ENCODE results near the gene KCNRG. TPM values are rescaled to one million over a fixed set of nuclear protein-coding genes. Genes with fewer than 3 reads are reported as not detected.

The KCNRG gene
- polyA plus RNA-seq, 1 donor (not counting 4 experiments of a cell fraction or from before 2014, with no cell fraction given), result 0.90 TPM

GRCh38 chr13:49980266-49980665, 35.0 kb upstream of the KCNRG start:
- H3K4me1 ChIP-seq (ENCODE audit: control insufficient read depth, extremely low read depth, insufficient read depth, low read length), result peaks cover 3% of the 10 kb centered on the region
- no peaks in the 10 kb centered on the region for H4K20me1 ChIP-seq (ENCODE audit: control insufficient read depth, extremely low read depth, insufficient read depth, low read length)
- H3K9me1 ChIP-seq (ENCODE audit: control insufficient read depth, extremely low read depth, insufficient read depth, low read length), result no peaks in the 10 kb centered on the region
- DNase-seq (ENCODE audit: low read depth, low spot score) (no peak), FAIRE-seq (no peak)
- dilution Hi-C loops (cut with MboI; ENCODE audit: extremely low pct_ligation_motif_present, low sequenced_read_pairs), result no loop called here
- no peak overlapping the region for H3K27ac ChIP-seq (ENCODE audit: control insufficient read depth, insufficient read depth, low read length)
- H3K4me2 ChIP-seq (ENCODE audit: control insufficient read depth, extremely low read depth, insufficient read depth, low read depth, low read length), result no peak overlapping the region
- no peaks in the 10 kb centered on the region for H3K9me3 ChIP-seq (ENCODE audit: control insufficient read depth, low read depth, low read length)
- no peak overlapping the region for H3K9ac ChIP-seq (ENCODE audit: control insufficient read depth, extremely low read depth, insufficient read depth, low read length)
- no peaks in the 10 kb centered on the region for H3K27me3 ChIP-seq (ENCODE audit: control insufficient read depth, extremely low read depth, insufficient read depth, low read length)
- TF ChIP-seq CTCF (optimal IDR thresholded peaks at IDR 0.05 in 1 of 3, IDR thresholded peaks at IDR 0.05 in 1 of 3, conservative IDR thresholded peaks at IDR 0.05 in 1 of 3; ENCODE audit: extremely low read depth in 1 of 3, insufficient read depth in 2 of 3, low read length in 3 of 3) (no peak), EZH2 (IDR thresholded peaks at IDR 0.05; ENCODE audit: low read length) (no peak)
- no peak overlapping the region for H3K4me3 ChIP-seq (ENCODE audit: control insufficient read depth in 2 of 3, extremely low read depth in 1 of 3, insufficient read depth in 2 of 3, low read depth in 1 of 3, low read length in 3 of 3)
- no peaks in the 10 kb centered on the region for H3K36me3 ChIP-seq (ENCODE audit: control insufficient read depth in 2 of 2, extremely low read depth in 1 of 2, insufficient read depth in 2 of 2, low read length in 2 of 2)
- H2AFZ ChIP-seq (ENCODE audit: control insufficient read depth, low read length), result no peak overlapping the region
- H3K79me2 ChIP-seq (ENCODE audit: control insufficient read depth, insufficient read depth, low read length), result no peaks in the 10 kb centered on the region

- Histone ChIP-seq H3K36me3 (ENCODE audit: control insufficient read depth in 2 of 2, extremely low read depth in 1 of 2, insufficient read depth in 2 of 2, low read length in 2 of 2) (no peaks in the 10 kb centered on the region), H3K9me3 (ENCODE audit: control insufficient read depth, low read depth, low read length) (no peaks in the 10 kb centered on the region)
- FAIRE-seq, result no peak
Observed at GRCh38 chr13:49985129-49985528, 30.1 kb upstream of the KCNRG start.

More at GRCh38 chr13:49985129-49985528, 30.1 kb upstream of the KCNRG start:
- TF ChIP-seq CTCF (optimal IDR thresholded peaks at IDR 0.05 in 1 of 3, IDR thresholded peaks at IDR 0.05 in 1 of 3, conservative IDR thresholded peaks at IDR 0.05 in 1 of 3; ENCODE audit: extremely low read depth in 1 of 3, insufficient read depth in 2 of 3, low read length in 3 of 3) (no peak), EZH2 (IDR thresholded peaks at IDR 0.05; ENCODE audit: low read length) (no peak)
- Histone ChIP-seq H3K79me2 (ENCODE audit: control insufficient read depth, insufficient read depth, low read length) (no peaks in the 10 kb centered on the region), H4K20me1 (ENCODE audit: control insufficient read depth, extremely low read depth, insufficient read depth, low read length) (no peaks in the 10 kb centered on the region), H3K4me1 (ENCODE audit: control insufficient read depth, extremely low read depth, insufficient read depth, low read length) (no peaks in the 10 kb centered on the region), H2AFZ (ENCODE audit: control insufficient read depth, low read length) (no peak overlapping the region), H3K27me3 (ENCODE audit: control insufficient read depth, extremely low read depth, insufficient read depth, low read length) (no peaks in the 10 kb centered on the region), H3K27ac (ENCODE audit: control insufficient read depth, insufficient read depth, low read length) (no peak overlapping the region), H3K9me1 (ENCODE audit: control insufficient read depth, extremely low read depth, insufficient read depth, low read length) (no peaks in the 10 kb centered on the region), H3K4me2 (ENCODE audit: control insufficient read depth, extremely low read depth, insufficient read depth, low read depth, low read length) (no peak overlapping the region), H3K4me3 (ENCODE audit: control insufficient read depth in 2 of 3, extremely low read depth in 1 of 3, insufficient read depth in 2 of 3, low read depth in 1 of 3, low read length in 3 of 3) (no peak overlapping the region), H3K9ac (ENCODE audit: control insufficient read depth, extremely low read depth, insufficient read depth, low read length) (no peak overlapping the region)
- dilution Hi-C loops (cut with MboI; ENCODE audit: extremely low pct_ligation_motif_present, low sequenced_read_pairs), result no loop called here
- DNase-seq (ENCODE audit: low read depth, low spot score), result no peak
